ENCODE measurements around the gene EXT2. TPM values are rescaled to one million over a fixed set of nuclear protein-coding genes. Genes with fewer than 3 reads are reported as not detected.

The EXT2 gene
- 10 to 100 TPM; 16.9 to 28.9 TPM for total RNA-seq

GRCh38 chr11:44095506-44096359, at the start of gene EXT2:
Gene EXT2, plus strand, starts transcription at chr11:44095678. Its CDS starts 12,035 bp downstream, at chr11:44107713.
- ATAC-seq (replicated peaks): peak; percentile 95
- H3K4me1 Mint-ChIP-seq: peaks cover 15% of the 10 kb centered on the region
- H3K4me3 Mint-ChIP-seq: peak within 1 kb of the TSS; percentile 82
- H3K27me3 Mint-ChIP-seq: no peaks in the 10 kb centered on the region
- no peaks in the 10 kb centered on the region for H3K9me3 Mint-ChIP-seq
- H3K27ac Mint-ChIP-seq: peak within 1 kb of the TSS; percentile 60
- no peaks in the 10 kb centered on the region for H3K36me3 Mint-ChIP-seq (ENCODE audit: low read depth)

- H3K4me1 Mint-ChIP-seq: no peaks in the 10 kb centered on the region
- H3K9me3 Mint-ChIP-seq: peaks cover 4% of the 10 kb centered on the region
- no peaks in the 10 kb centered on the region for H3K36me3 Mint-ChIP-seq (ENCODE audit: low read depth)
- H3K27ac Mint-ChIP-seq: no peak overlapping the region
- no peak for ATAC-seq (replicated peaks)
- no peak overlapping the region for H3K4me3 Mint-ChIP-seq
- peaks cover 3% of the 10 kb centered on the region for H3K27me3 Mint-ChIP-seq
Observed at GRCh38 chr11:44046182-44046581, 49.3 kb upstream of the EXT2 start.

- Mint-ChIP-seq H3K9me3 (no peaks in the 10 kb centered on the region), H3K4me3 (no peak overlapping the region), H3K27me3 (peaks cover 7% of the 10 kb centered on the region), H3K27ac (no peak overlapping the region), H3K36me3 (ENCODE audit: low read depth) (no peaks in the 10 kb centered on the region), H3K4me1 (no peaks in the 10 kb centered on the region)
- ATAC-seq (replicated peaks): no peak
Observed at GRCh38 chr11:44047298-44047697, 48.2 kb upstream of the EXT2 start.

GRCh38 chr11:44047931-44048431, 47.5 kb upstream of the EXT2 start, which contains the start of gene ACCSL:
Gene ACCSL, plus strand, starts transcription at chr11:44047981. Its CDS starts 56 bp downstream, at chr11:44048037.
- no peaks in the 10 kb centered on the region for H3K4me1 Mint-ChIP-seq
- H3K9me3 Mint-ChIP-seq: no peaks in the 10 kb centered on the region
- H3K36me3 Mint-ChIP-seq (ENCODE audit: low read depth): no peaks in the 10 kb centered on the region
- H3K27ac Mint-ChIP-seq: no peak within 1 kb of the TSS
- H3K27me3 Mint-ChIP-seq: peaks cover 7% of the 10 kb centered on the region
- H3K4me3 Mint-ChIP-seq: no peak within 1 kb of the TSS
- ATAC-seq (replicated peaks): no peak

GRCh38 chr11:44049832-44050231, 45.6 kb upstream of the EXT2 start:
- ATAC-seq (replicated peaks): no peak
- Mint-ChIP-seq H3K9me3 (no peaks in the 10 kb centered on the region), H3K27ac (no peak overlapping the region), H3K4me1 (no peaks in the 10 kb centered on the region), H3K4me3 (no peak overlapping the region), H3K36me3 (ENCODE audit: low read depth) (no peaks in the 10 kb centered on the region), H3K27me3 (peaks cover 7% of the 10 kb centered on the region)

- Mint-ChIP-seq H3K36me3 (ENCODE audit: low read depth) (no peaks in the 10 kb centered on the region), H3K27me3 (peaks cover 7% of the 10 kb centered on the region), H3K4me1 (no peaks in the 10 kb centered on the region), H3K4me3 (no peak overlapping the region), H3K9me3 (no peaks in the 10 kb centered on the region), H3K27ac (no peak overlapping the region)
- ATAC-seq (replicated peaks): no peak
Observed at GRCh38 chr11:44051171-44051570, 44.3 kb upstream of the EXT2 start.

GRCh38 chr11:44057340-44057739, 38.1 kb upstream of the EXT2 start:
- H3K4me1 Mint-ChIP-seq: no peaks in the 10 kb centered on the region
- H3K9me3 Mint-ChIP-seq: no peaks in the 10 kb centered on the region
- H3K27ac Mint-ChIP-seq: no peak overlapping the region
- H3K27me3 Mint-ChIP-seq: no peaks in the 10 kb centered on the region
- no peak for ATAC-seq (replicated peaks)
- H3K4me3 Mint-ChIP-seq: no peak overlapping the region
- H3K36me3 Mint-ChIP-seq (ENCODE audit: low read depth): no peaks in the 10 kb centered on the region

GRCh38 chr11:44058275-44058674, 37.2 kb upstream of the EXT2 start:
- H3K36me3 Mint-ChIP-seq (ENCODE audit: low read depth): no peaks in the 10 kb centered on the region
- H3K9me3 Mint-ChIP-seq: no peaks in the 10 kb centered on the region
- ATAC-seq (replicated peaks): no peak
- no peaks in the 10 kb centered on the region for H3K27me3 Mint-ChIP-seq
- H3K4me1 Mint-ChIP-seq: no peaks in the 10 kb centered on the region
- H3K4me3 Mint-ChIP-seq: no peak overlapping the region
- no peak overlapping the region for H3K27ac Mint-ChIP-seq

- Mint-ChIP-seq H3K36me3 (ENCODE audit: low read depth) (no peaks in the 10 kb centered on the region), H3K27ac (peak overlapping the region; percentile 92), H3K4me3 (peak overlapping the region; percentile 86), H3K4me1 (no peaks in the 10 kb centered on the region), H3K27me3 (no peaks in the 10 kb centered on the region), H3K9me3 (no peaks in the 10 kb centered on the region)
- no peak for ATAC-seq (replicated peaks)
Observed at GRCh38 chr11:44065161-44065661, 30.3 kb upstream of the EXT2 start.

GRCh38 chr11:44065841-44066731, 29.4 kb upstream of the EXT2 start, which contains the start of gene ACCS:
Gene ACCS, plus strand, starts transcription at chr11:44066270. Its CDS starts 1,358 bp downstream, at chr11:44067628.
- H3K27ac Mint-ChIP-seq: peak within 1 kb of the TSS; percentile 92
- ATAC-seq (replicated peaks): peak; percentile 95
- no peaks in the 10 kb centered on the region for H3K27me3 Mint-ChIP-seq
- no peaks in the 10 kb centered on the region for H3K9me3 Mint-ChIP-seq
- H3K4me3 Mint-ChIP-seq: peak within 1 kb of the TSS; percentile 86
- H3K36me3 Mint-ChIP-seq (ENCODE audit: low read depth): no peaks in the 10 kb centered on the region
- H3K4me1 Mint-ChIP-seq: no peaks in the 10 kb centered on the region

- H3K27ac Mint-ChIP-seq: peak overlapping the region; percentile 92
- no peaks in the 10 kb centered on the region for H3K27me3 Mint-ChIP-seq
- H3K4me3 Mint-ChIP-seq: peak overlapping the region; percentile 86
- no peaks in the 10 kb centered on the region for H3K36me3 Mint-ChIP-seq (ENCODE audit: low read depth)
- H3K4me1 Mint-ChIP-seq: no peaks in the 10 kb centered on the region
- ATAC-seq (replicated peaks): no peak
- H3K9me3 Mint-ChIP-seq: no peaks in the 10 kb centered on the region
Observed at GRCh38 chr11:44066732-44067141, 28.7 kb upstream of the EXT2 start.

GRCh38 chr11:44067266-44067665, 28.2 kb upstream of the EXT2 start:
- H3K27ac Mint-ChIP-seq: peak overlapping the region; percentile 92
- H3K4me3 Mint-ChIP-seq: peak overlapping the region; percentile 86
- ATAC-seq (replicated peaks): no peak
- H3K4me1 Mint-ChIP-seq: no peaks in the 10 kb centered on the region
- no peaks in the 10 kb centered on the region for H3K36me3 Mint-ChIP-seq (ENCODE audit: low read depth)
- no peaks in the 10 kb centered on the region for H3K9me3 Mint-ChIP-seq
- H3K27me3 Mint-ChIP-seq: no peaks in the 10 kb centered on the region

GRCh38 chr11:44068180-44068579, 27.3 kb upstream of the EXT2 start:
- Mint-ChIP-seq H3K9me3 (no peaks in the 10 kb centered on the region), H3K4me1 (no peaks in the 10 kb centered on the region), H3K4me3 (no peak overlapping the region), H3K27me3 (no peaks in the 10 kb centered on the region), H3K36me3 (ENCODE audit: low read depth) (no peaks in the 10 kb centered on the region), H3K27ac (no peak overlapping the region)
- no peak for ATAC-seq (replicated peaks)

- H3K4me1 Mint-ChIP-seq: no peaks in the 10 kb centered on the region
- no peak for ATAC-seq (replicated peaks)
- H3K27me3 Mint-ChIP-seq: no peaks in the 10 kb centered on the region
- no peak overlapping the region for H3K4me3 Mint-ChIP-seq
- H3K27ac Mint-ChIP-seq: no peak overlapping the region
- no peaks in the 10 kb centered on the region for H3K9me3 Mint-ChIP-seq
- H3K36me3 Mint-ChIP-seq (ENCODE audit: low read depth): no peaks in the 10 kb centered on the region
Observed at GRCh38 chr11:44071157-44071556, 24.3 kb upstream of the EXT2 start.

All from activated T-helper 17 cell treated with anti-CD3 and anti-CD28 coated beads, Interleukin-2, amount 50 U/mL, for 72 hours (primary cell).